GM12801 (cell line): ENCODE measurements around the gene TANC1.

Source experiments
- TF ChIP-seq, protein P1 (sequence below): IDR thresholded peaks from one replicate; pipeline ENCODE4 v1.5.1; 2011; ENCODE audit warnings: control low read depth; ENCODE audit not compliant: insufficient read length; ENCODE audit errors: extremely low read depth

TANC1 gene

DNA sequence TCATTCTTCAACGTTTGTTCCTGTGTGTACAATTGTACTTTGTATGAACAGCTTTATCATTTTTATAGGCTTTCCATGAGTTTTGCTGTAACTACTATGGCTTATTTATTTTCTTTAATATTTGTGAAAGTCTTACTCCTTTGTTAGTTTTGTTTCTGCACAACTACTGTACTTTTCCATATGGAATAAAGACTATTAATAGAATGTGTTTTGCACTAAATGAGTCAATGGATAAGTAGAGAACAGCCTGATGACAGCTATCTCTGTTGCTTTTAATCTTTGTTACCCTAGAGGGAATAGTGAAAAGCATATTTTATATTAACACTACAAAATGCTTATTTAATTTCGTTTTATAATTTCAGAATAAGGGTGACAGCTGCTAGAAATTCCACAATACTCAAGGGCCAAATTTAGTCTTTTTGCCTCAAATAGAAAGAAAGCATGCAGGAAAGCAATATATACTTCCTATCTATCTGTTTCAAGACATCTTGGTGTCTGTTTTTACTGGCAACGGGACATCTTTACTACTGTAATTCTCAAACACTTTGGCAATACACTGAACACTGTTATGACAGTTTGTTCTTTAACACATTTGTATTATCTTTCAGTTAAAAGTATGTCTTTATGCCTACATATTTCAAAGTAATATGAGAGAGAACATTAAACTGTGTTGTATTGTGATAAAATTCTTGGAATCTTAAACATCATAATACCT, 264.2 kb downstream of the TANC1 start:
- TF ChIP-seq, protein P1, sequence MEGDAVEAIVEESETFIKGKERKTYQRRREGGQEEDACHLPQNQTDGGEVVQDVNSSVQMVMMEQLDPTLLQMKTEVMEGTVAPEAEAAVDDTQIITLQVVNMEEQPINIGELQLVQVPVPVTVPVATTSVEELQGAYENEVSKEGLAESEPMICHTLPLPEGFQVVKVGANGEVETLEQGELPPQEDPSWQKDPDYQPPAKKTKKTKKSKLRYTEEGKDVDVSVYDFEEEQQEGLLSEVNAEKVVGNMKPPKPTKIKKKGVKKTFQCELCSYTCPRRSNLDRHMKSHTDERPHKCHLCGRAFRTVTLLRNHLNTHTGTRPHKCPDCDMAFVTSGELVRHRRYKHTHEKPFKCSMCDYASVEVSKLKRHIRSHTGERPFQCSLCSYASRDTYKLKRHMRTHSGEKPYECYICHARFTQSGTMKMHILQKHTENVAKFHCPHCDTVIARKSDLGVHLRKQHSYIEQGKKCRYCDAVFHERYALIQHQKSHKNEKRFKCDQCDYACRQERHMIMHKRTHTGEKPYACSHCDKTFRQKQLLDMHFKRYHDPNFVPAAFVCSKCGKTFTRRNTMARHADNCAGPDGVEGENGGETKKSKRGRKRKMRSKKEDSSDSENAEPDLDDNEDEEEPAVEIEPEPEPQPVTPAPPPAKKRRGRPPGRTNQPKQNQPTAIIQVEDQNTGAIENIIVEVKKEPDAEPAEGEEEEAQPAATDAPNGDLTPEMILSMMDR = no peak

DNA sequence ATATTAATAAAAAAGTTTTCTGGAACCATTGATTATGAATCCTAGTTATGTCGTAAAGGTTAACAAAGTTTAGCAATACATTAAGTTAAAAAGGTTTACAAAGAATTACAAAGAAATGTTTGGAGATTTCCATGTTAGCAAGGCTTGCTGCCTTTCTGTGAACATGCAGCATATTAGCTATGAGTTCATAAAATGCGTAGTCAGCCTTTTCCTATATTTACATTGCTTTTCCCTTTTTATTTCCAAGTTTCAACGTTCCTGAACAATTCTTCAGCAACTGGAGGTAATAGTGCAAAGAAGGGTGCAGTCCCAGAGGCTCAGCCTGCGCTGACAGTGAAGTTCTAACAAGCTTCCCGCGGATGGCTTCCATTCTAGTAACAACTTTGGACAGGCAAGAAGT, 266.4 kb downstream of the TANC1 start:
- TF ChIP-seq, protein P1 = no peak

DNA sequence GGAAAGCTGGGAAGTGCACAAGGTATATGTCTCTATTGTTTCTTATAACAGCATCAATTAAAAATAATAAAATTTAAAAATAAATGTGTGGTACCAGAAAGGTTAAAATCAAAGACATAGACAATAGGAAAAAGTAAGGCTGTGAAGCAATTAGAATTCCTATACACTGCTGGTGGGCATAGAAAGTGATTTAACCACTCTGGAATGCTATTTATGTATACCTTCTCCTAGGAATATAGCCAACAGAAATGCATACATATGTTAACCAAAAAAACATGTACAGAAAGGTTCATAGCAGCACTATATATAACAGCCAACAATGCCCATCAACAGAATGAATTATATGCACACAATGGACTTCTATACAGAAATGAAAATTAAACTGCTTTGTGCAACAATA, 275.1 kb downstream of the TANC1 start:
- TF ChIP-seq, protein P1 = no peak

DNA sequence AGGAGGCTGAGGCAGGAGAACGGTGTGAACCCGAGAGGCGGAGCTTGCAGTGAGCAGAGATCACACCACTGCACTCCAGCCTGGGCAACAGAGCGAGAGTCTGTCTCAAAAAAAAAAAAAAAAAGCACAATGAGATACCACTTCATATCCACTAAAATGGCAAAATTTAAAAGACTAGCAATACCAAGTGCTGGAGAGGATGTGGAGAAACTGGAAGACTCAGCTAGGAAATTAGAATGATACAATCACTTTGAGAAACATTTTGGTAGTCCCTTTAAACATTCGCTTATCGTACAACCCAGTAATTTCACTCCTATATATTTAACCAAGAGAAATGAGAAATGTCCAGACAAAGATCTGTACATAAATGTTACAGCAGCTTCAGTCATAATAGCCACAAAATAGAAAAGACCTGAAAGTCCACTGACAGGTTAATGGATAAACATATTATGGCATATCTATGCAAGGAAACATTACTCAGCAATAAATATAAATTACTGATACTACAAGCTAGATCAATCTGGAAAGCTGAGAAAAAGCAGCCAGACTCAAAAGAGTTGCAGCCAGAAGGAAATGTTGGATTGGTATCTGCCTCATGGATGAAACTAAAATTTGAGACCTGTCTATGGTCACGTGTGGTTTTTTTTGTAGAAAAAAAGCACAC, 278.0 kb downstream of the TANC1 start:
- TF ChIP-seq, protein P1 = no peak

DNA sequence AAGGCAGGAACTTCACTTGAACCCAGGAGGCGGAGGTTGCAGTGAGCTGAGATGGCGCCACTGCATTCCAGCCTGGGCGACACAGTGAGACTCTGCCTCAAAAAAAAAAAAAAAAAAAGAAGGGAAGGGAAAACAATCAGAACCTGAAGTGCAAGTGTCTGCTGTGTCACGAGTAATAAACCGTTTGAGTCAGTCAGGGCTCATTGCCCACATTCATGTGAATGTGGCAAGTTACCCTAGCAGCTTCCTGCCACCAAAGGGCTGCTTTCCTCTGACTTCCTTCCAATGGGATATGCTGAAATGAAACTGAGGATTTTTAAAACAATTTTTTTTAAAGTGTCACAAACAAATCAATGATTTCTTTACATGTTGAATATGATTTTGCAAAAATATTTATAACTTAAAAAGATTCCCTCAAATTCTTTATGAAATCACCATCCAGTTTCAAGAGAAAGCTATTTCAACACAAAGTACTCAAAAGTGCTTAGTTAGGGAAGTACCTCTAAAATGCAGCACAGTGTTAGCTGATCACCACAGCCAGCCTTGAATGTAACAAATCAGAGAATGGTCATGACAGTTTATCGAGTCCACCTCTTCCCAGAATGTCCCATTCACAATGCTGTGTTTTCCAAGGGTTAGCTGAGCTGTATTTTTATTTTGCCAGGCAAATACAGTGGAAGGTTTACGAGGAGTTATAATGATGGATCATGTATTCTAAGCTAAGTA, 281.7 kb downstream of the TANC1 start:
- TF ChIP-seq, protein P1 = no peak

DNA sequence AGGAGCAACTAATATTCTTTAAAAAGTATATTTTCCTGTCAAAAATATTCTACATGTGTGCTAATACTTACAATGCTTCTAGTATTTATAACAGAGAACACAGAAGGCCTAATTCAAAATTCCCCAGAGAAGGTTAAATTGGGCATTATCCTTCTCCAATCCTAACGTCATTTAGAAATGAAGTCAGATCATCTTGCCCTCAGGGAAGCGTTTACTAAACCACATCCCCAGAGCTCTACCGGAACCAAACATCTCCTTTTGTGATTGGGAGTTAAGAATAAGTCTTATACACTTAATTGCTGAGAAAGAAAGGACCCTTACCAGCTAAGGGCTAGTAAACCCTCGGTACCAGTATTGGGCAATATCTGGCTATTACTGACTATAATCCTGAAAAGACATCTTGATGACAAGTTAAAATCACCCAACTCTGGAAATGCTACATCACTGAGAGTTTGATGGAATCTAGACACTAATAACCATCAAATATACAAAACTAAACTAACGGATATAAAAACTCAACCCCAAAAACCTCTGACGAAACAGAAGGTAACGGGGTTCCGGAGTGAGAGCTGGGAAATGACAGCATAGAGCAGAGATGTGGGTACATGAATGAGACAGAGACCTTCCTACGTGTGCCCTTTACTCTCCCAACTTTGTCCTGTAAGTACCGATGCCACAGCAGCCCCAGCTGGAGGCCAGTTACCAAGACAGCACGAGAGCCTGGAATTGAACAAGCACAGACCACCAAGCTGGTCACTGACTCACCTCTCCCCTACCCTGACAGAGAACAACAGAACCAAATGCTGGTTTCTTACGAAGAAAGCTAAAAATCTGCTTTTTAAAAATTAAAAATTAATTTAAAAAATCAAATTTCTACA, 283.1 kb downstream of the TANC1 start:
- TF ChIP-seq, protein P1 = no peak
